Skeletal muscle tissue (tissue), 4 donors: ENCODE measurements around the gene SPTLC1. TPM values are rescaled to one million over a fixed set of nuclear protein-coding genes. Genes with fewer than 3 reads are reported as not detected.
"Not testable (repeated sequence)": the region's sequence is repeated elsewhere in the genome, so short reads cannot be mapped to it uniquely, and the experiment has no call there.

Experiments
- H3K27ac ChIP-seq: one replicate; pipeline ENCODE4 v1.7.0; 2013; ENCODE audit warnings: mild to moderate bottlenecking, low read depth, low read length, inconsistent platforms
- H3K27me3 ChIP-seq, 3 donors: one replicate each; pipeline ENCODE4 v1.7.0; 2013; ENCODE audit warnings: low read length in 3 of 3; ENCODE audit not compliant: control insufficient read depth in 3 of 3, insufficient read depth in 3 of 3
- H3K36me3 ChIP-seq, 3 donors: one replicate each; pipeline ENCODE4 v1.7.0; 2013; ENCODE audit warnings: low read length in 3 of 3; ENCODE audit not compliant: control insufficient read depth in 3 of 3, insufficient read depth in 3 of 3
- H3K4me1 ChIP-seq, 3 donors: one replicate each; pipeline ENCODE4 v1.7.0; 2013; ENCODE audit warnings: low read length in 3 of 3, mild to moderate bottlenecking in 3 of 3; ENCODE audit not compliant: control insufficient read depth in 3 of 3, insufficient read depth in 3 of 3
- H3K4me3 ChIP-seq, 3 donors: one replicate each; pipeline ENCODE4 v1.7.0; 2013; ENCODE audit warnings: low read length in 3 of 3
- H3K9ac ChIP-seq, 3 donors: one replicate each; pipeline ENCODE4 v1.7.0; 2013; ENCODE audit warnings: low read length in 3 of 3, mild to moderate bottlenecking in 3 of 3, moderate library complexity in 2 of 3, low read depth in 1 of 3
- H3K9me3 ChIP-seq, 3 donors: one replicate each; pipeline ENCODE4 v1.7.0; 2013; ENCODE audit warnings: low read length in 3 of 3; ENCODE audit not compliant: control insufficient read depth in 3 of 3
- total RNA-seq: library from RNA; depleted of rRNA; stranded (reverse); fragments of >200 nt; gene quantifications from one replicate; pipeline ENCODE4 v1.2.3, GENCODE V29; 2014
- donor health status: Osteomylitis.

Gene SPTLC1
- total RNA-seq, 1 donor from 2014 or later, result 73.1 TPM

GRCh38 chr9:92026206-92027002, 88.8 kb downstream of the SPTLC1 start:
- Histone ChIP-seq H3K9ac (no peak overlapping the region), H3K4me1 (no peaks in the 10 kb centered on the region), H3K9me3 (no peaks in the 10 kb centered on the region), H3K36me3 (no peaks in the 10 kb centered on the region), H3K4me3 (no peak overlapping the region), H3K27me3 (no peaks in the 10 kb centered on the region), H3K27ac (no peak overlapping the region)

DNA sequence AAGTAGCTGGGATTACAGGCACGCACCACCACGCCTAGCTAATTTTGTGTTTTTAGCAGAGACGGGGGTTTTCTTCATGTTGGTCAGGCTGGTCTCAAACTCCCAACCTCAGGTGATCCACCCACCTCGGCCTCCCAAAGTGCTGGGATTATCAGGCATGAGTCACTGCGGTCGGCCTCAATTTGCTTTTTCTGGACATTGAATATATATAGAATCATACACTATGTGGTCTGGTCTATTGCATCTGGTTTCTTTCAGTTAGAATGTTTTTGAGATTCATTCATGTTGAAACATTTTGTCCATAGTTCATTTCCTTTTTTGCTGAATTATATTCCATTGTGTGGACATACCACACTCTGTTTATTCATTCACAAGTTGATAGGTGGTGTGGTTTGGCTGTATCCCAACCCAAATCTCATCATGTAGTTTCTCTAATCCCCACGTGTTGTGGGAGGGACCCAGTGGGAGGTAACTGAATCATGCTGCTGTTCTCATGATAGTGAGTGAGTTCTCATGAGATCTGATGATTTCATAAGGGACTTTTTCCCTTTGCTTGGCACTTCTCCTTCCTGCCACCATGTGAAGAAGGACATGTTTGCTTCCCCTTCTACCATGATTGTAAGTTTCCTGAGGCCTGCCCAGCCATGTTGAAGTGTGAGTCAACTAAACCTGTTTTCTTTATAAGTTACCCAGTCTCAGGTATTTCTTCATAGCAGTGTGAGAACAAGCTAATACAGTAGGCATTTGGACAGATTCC, 93.2 kb downstream of the SPTLC1 start:
- H3K4me1 ChIP-seq, H3K9ac ChIP-seq, H3K27me3 ChIP-seq, H3K36me3 ChIP-seq, H3K9me3 ChIP-seq, H3K4me3 ChIP-seq, H3K27ac ChIP-seq: not testable (repeated sequence)

DNA sequence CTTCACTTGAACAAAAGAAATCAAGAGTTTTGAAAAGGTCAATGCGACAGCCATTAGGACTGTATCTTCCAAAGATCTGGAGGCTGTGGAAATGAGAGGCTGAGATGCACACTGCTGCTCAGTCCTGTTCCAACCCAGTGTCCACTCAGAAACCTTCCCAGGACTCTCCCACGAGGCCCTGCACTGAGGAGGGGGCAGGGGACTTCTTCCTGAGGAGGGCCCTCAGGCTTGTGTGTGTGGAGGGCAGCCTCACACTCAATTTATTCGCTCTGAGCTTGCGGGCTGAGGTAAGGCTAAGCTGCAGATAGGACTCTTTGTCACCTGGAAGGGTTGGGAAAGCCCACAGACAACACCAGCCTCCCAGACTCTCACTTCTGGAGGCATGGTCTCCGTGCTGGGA, 95.6 kb downstream of the SPTLC1 start:
- Histone ChIP-seq H3K9me3 (no peaks in the 10 kb centered on the region), H3K4me3 (no peak overlapping the region), H3K9ac (no peak overlapping the region), H3K27ac (no peak overlapping the region), H3K27me3 (no peaks in the 10 kb centered on the region), H3K4me1 (no peaks in the 10 kb centered on the region), H3K36me3 (no peaks in the 10 kb centered on the region)

GRCh38 chr9:92010705-92011536, 104.3 kb downstream of the SPTLC1 start:
- Histone ChIP-seq H3K36me3 (no peaks in the 10 kb centered on the region), H3K9ac (no peak overlapping the region)

DNA sequence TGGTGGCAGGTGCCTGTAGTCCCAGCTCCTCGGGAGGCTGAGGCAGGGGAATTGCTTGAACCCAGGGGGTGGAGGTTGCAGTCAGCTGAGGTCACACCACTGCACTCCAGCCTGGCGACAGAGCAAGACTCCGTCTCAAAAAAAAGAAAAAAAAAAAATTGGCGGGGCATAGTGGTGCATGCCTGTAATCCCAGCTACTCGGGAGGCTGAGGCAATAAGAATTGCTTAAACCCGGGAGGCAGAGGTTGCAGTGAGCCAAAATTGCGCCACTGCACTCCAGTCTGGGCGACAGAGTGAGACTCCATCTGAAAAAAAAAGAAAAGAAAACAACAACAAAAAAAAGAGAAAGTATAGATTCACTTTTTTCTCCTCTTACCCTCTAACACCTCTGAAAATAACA, 105.0 kb downstream of the SPTLC1 start:
- not testable (repeated sequence) for H3K4me1 ChIP-seq, H3K27ac ChIP-seq

More at GRCh38 chr9:92010705-92011536, 104.3 kb downstream of the SPTLC1 start:
- Histone ChIP-seq H3K27me3 (no peaks in the 10 kb centered on the region), H3K4me1 (no peaks in the 10 kb centered on the region), H3K9me3 (no peaks in the 10 kb centered on the region), H3K4me3 (no peak overlapping the region), H3K27ac (no peak overlapping the region)

GRCh38 chr9:92008041-92008440, 107.2 kb downstream of the SPTLC1 start:
- Histone ChIP-seq H3K27ac (no peak overlapping the region), H3K27me3 (no peaks in the 10 kb centered on the region), H3K4me3 (no peak overlapping the region), H3K9me3 (no peaks in the 10 kb centered on the region), H3K36me3 (no peaks in the 10 kb centered on the region), H3K9ac (no peak overlapping the region), H3K4me1 (no peaks in the 10 kb centered on the region)

More for the DNA sequence above, 105.0 kb downstream of the SPTLC1 start:
- not testable (repeated sequence) for H3K9me3 ChIP-seq, H3K4me3 ChIP-seq, H3K27me3 ChIP-seq, H3K36me3 ChIP-seq, H3K9ac ChIP-seq

GRCh38 chr9:92004045-92004392, 111.2 kb downstream of the SPTLC1 start:
- Histone ChIP-seq H3K36me3 (no peaks in the 10 kb centered on the region), H3K4me1 (no peaks in the 10 kb centered on the region), H3K27me3 (no peaks in the 10 kb centered on the region), H3K4me3 (no peak overlapping the region), H3K9ac (no peak overlapping the region), H3K9me3 (no peaks in the 10 kb centered on the region), H3K27ac (no peak overlapping the region)

DNA sequence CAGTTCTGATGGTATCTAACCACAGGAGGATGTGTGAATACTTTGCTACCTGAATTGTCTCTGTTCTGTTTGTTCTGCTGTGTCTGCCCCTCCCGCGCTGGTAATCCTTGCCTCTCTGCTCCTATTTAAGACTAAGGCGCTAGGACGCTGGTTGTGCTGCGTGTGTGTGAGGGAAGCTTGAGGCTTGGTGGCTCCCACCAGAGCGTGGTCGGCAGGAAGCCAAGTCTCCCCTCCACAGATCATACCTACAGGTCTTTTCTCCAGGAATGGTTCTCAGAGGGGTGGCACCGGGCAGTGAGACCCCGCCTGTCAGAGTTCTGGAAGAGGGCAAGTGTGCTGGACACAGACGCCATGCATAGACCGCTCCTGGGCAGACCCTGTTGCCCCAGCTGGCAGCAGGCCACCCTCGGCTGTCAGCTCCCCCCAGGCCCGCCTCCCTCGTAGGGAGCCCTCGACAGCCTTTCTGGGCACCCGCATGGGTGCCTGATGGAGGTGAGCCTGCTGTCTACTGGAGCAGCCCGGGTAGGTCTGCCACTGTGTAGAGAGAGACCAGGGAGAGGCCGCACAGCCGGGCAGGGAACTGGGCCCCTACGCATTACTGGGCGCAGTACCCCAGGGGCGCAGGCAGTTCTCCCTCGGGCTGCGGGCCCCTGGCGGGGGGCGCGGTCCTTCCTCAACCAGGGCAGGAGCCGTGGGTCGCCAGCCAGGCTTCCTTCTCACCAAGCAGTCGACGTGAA, 111.7 kb downstream of the SPTLC1 start:
- no peak overlapping the region for H3K9ac ChIP-seq
- no peak overlapping the region for H3K4me3 ChIP-seq
- H3K9me3 ChIP-seq, result no peaks in the 10 kb centered on the region
- no peak overlapping the region for H3K27ac ChIP-seq
- H3K36me3 ChIP-seq, result no peaks in the 10 kb centered on the region
- H3K27me3 ChIP-seq, result peaks cover 0 to 3% (median 0%) of the 10 kb centered on the region in 3 donors
- no peaks in the 10 kb centered on the region for H3K4me1 ChIP-seq

- H3K36me3 ChIP-seq, H3K27me3 ChIP-seq, H3K27ac ChIP-seq, H3K9me3 ChIP-seq, H3K9ac ChIP-seq, H3K4me1 ChIP-seq, H3K4me3 ChIP-seq: not testable (repeated sequence)
Measured at GRCh38 chr9:92001948-92002347, 113.3 kb downstream of the SPTLC1 start.
